RWPE2 (cell line): Measurements from ENCODE around the gene UBXN11.

ENCODE experiments used
- ATAC-seq: fragments of 200-7000 bp; cut with Tn5 transposase; 3 replicates; pipeline ENCODE4 v1.9.1; 2021; ENCODE audit warnings: low read depth
- DNase-seq: peaks from one replicate; pipeline ENCODE4 v3.0.0-alpha.2; 2020; ENCODE audit warnings: low spot score
- H3K27ac ChIP-seq: fragments of 450-650 bp; 2 replicates; pipeline ENCODE4 v1.5.1; 2017; ENCODE audit warnings: mild to moderate bottlenecking; ENCODE audit not compliant: poor library complexity, severe bottlenecking
- H3K27me3 ChIP-seq: fragments of 250-450 bp; sonication (Bioruptor Pico); 2 replicates; pipeline ENCODE4 v1.5.1; 2021; ENCODE audit warnings: mild to moderate bottlenecking, moderate library complexity; ENCODE audit not compliant: insufficient read depth, poor library complexity, severe bottlenecking
- H3K36me3 ChIP-seq: fragments of 250-450 bp; sonication (Bioruptor Pico); 2 replicates; pipeline ENCODE4 v1.5.1; 2020; ENCODE audit warnings: low read depth, mild to moderate bottlenecking, moderate library complexity
- H3K4me1 ChIP-seq: fragments of 250-450 bp; sonication (Bioruptor Pico); 2 replicates; pipeline ENCODE4 v1.5.1; 2021; ENCODE audit warnings: mild to moderate bottlenecking, moderate library complexity; ENCODE audit not compliant: insufficient read depth, poor library complexity, severe bottlenecking
- H3K4me3 ChIP-seq: fragments of 250-450 bp; sonication (Bioruptor Pico); 2 replicates; pipeline ENCODE4 v1.5.1; 2021; ENCODE audit warnings: mild to moderate bottlenecking, moderate library complexity; ENCODE audit not compliant: severe bottlenecking
- H3K9me3 ChIP-seq: fragments of 250-450 bp; sonication (Bioruptor Pico); 2 replicates; pipeline ENCODE4 v1.5.1; 2021; ENCODE audit warnings: mild to moderate bottlenecking, moderate library complexity; ENCODE audit not compliant: severe bottlenecking
- TF ChIP-seq, protein P1 (sequence below): fragments of 450-650 bp; IDR thresholded peaks from one replicate; pipeline ENCODE4 v1.5.1; 2017; ENCODE audit warnings: mild to moderate bottlenecking, moderate library complexity; ENCODE audit not compliant: poor library complexity, severe bottlenecking

The UBXN11 gene

DNA sequence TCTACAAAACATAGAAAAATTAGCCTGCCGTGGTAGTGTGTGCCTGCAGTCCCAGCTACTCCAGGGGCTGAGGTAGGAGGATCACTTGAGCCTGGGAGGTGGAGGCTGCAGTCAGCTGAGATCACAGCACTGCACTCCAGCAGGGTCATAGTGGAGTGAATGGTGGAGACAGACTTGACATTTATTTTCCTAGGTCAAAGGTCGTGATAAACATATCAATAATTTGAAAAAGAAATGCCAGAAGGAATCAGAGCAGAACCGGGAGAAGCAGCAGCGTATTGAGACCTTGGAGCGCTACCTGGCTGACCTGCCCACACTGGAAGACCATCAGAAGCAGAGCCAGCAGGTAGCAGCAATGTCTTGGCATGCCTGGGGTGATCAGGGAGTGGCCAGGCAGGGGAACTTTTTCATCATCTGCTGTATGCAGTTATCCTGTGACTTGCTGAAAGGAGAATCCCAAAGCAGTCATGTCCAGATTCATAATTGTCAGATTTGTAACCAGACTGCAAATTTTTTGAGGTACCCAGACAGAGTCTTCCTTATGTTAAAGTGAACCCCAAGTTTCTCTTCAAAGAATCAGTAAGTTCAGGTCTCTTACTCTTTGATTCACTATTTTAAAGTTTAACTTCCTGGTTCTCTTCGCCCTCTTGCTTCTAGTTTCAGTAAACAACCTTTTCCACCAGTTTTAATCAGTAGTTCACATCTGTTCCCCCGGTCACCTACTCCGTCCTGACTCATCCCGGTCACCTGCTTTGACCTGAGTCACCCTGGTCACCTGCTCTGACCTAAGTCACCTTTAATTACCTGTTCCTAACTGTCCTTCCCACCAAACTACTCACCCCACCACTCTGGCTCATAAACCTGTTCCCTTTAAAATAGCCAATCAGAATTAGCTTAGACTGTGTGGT lies 37.9 kb downstream of the UBXN11 start:
- TF ChIP-seq, protein P1, sequence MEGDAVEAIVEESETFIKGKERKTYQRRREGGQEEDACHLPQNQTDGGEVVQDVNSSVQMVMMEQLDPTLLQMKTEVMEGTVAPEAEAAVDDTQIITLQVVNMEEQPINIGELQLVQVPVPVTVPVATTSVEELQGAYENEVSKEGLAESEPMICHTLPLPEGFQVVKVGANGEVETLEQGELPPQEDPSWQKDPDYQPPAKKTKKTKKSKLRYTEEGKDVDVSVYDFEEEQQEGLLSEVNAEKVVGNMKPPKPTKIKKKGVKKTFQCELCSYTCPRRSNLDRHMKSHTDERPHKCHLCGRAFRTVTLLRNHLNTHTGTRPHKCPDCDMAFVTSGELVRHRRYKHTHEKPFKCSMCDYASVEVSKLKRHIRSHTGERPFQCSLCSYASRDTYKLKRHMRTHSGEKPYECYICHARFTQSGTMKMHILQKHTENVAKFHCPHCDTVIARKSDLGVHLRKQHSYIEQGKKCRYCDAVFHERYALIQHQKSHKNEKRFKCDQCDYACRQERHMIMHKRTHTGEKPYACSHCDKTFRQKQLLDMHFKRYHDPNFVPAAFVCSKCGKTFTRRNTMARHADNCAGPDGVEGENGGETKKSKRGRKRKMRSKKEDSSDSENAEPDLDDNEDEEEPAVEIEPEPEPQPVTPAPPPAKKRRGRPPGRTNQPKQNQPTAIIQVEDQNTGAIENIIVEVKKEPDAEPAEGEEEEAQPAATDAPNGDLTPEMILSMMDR, result no peak
- DNase-seq, result no peak
- Histone ChIP-seq H3K36me3 (peaks cover 78% of the 10 kb centered on the region), H3K4me1 (no peaks in the 10 kb centered on the region), H3K27me3 (no peaks in the 10 kb centered on the region), H3K9me3 (peaks cover 7% of the 10 kb centered on the region), H3K4me3 (no peak overlapping the region), H3K27ac (no peak overlapping the region)
- ATAC-seq, result no peak

DNA sequence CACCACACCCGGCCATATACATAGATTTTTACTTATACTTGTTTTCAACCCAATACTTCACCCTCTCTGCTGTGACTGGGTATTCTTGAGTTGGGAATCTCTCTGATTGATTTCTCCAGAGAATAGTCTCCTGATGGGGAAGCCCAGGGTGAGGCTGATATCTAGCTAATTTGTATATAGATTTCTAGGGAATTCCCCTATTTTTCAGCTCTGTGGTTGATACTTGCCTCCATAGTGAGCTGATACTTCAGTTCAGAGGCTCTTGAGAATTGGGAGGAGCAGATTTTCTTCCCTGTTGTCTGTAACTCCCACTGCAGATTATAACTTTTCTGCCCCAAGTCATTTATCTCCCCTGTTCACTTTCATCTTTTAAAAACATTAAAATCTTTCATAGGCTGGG lies 41.0 kb downstream of the UBXN11 start:
- H3K27ac ChIP-seq, result no peak overlapping the region
- H3K27me3 ChIP-seq, result no peaks in the 10 kb centered on the region
- H3K9me3 ChIP-seq, result peaks cover 7% of the 10 kb centered on the region
- DNase-seq, result no peak
- TF ChIP-seq, protein P1, result no peak
- ATAC-seq, result no peak
- no peaks in the 10 kb centered on the region for H3K4me1 ChIP-seq
- H3K4me3 ChIP-seq, result no peak overlapping the region
- peaks cover 91% of the 10 kb centered on the region for H3K36me3 ChIP-seq

DNA sequence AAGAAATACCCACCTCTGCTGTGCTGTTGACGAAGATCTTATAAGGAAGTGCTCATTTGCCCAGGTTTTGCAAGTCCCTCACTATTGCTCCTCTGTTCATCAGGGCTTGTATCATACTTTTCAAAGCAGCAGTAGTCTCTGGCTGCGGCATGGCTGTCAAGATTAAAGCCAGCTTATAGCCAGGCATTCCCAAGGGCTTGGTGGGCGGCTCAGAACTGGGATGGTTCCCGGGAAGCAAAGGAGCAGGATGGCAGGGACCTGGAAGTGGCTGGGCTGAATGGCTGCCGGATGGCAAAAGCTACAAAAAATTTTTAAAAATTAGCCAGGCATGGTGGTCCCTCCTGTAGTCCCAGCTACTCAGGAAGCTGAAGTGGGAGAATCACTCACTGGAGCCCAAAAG lies 43.2 kb downstream of the UBXN11 start:
- H3K4me3 ChIP-seq, result no peak overlapping the region
- TF ChIP-seq, protein P1, result no peak
- no peak for DNase-seq
- ATAC-seq, result no peak
- H3K9me3 ChIP-seq, result peaks cover 2% of the 10 kb centered on the region
- H3K36me3 ChIP-seq, result peaks cover 94% of the 10 kb centered on the region
- no peaks in the 10 kb centered on the region for H3K27me3 ChIP-seq
- H3K4me1 ChIP-seq, result no peaks in the 10 kb centered on the region
- H3K27ac ChIP-seq, result no peak overlapping the region

DNA sequence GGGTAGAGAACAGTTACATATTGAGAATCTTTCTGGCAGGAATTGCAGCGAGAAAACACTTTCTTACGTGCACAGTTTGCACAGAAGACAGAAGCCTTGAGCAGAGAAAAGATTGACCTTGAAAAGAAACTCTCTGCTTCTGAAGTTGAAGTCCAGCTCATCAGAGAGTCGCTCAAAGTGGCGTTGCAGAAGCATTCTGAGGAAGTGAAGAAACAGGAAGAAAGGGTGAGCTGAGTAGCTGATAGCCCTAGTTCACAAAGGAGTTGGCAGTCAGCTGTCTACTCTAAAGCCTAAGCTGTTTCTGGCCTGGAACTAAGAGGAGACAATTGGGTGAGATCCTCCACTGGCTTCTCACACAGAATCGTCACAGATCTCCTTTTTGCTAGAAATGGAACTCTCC lies 46.9 kb downstream of the UBXN11 start:
- Histone ChIP-seq H3K9me3 (no peaks in the 10 kb centered on the region), H3K27me3 (no peaks in the 10 kb centered on the region), H3K4me1 (no peaks in the 10 kb centered on the region), H3K27ac (no peak overlapping the region), H3K4me3 (no peak overlapping the region), H3K36me3 (peaks cover 88% of the 10 kb centered on the region)
- TF ChIP-seq, protein P1, result no peak
- DNase-seq (no peak), ATAC-seq (no peak)

DNA sequence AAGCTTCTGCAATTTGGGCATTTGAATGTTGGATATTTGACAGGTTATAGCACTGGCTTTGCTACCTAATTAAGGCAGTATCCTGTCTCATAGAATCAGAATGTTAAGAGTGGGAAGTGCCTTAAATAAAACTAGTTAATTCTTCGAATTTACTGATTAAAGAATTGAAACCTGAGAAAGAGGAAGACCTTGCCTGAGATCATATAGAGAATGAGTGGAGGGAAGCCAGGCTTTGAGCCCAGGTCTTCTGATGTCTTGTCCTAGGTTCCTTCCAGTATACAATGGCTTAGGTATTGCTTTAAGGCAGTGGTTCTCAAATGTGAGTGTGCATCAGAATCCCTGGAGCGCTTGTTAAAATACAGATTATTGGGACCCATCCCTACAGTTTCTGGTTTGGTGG lies 47.4 kb downstream of the UBXN11 start:
- Histone ChIP-seq H3K9me3 (no peaks in the 10 kb centered on the region), H3K27me3 (no peaks in the 10 kb centered on the region), H3K27ac (no peak overlapping the region), H3K4me1 (no peaks in the 10 kb centered on the region), H3K36me3 (peaks cover 83% of the 10 kb centered on the region), H3K4me3 (no peak overlapping the region)
- no peak for DNase-seq
- TF ChIP-seq, protein P1, result no peak
- ATAC-seq, result no peak
